ENCODE results near the gene GPR21. TPM values are rescaled to one million over a fixed set of nuclear protein-coding genes. Genes with fewer than 3 reads are reported as not detected.

Gene GPR21
- total and polyA plus RNA-seq, 8 donors: 7.0 TPM; not detected in 7

DNA sequence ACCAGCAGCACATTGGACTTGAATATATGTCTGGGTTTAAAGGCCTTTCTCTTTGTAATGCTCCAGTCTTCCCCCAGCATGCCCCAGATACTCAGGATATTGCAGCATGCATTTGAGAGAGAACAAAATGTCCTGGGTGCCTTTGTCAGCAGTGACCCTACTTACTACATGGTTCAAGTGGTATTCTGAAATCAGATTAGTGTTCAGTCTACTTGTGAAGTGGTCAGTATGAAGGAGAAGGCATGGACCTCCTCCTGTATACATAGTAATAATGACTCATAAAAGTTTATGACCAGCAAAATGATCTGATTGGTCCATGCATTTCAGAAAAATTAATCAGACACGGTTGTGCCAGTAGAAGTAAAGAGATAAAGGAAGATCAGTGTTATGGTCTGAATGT, 25.4 kb downstream of the GPR21 start:
- no peak for DNase-seq
- H3K4me3 ChIP-seq: no peak overlapping the region
- peaks cover 0 to 17% (median 8%) of the 10 kb centered on the region in 4 donors for H3K4me1 ChIP-seq
- TF ChIP-seq, protein P1, sequence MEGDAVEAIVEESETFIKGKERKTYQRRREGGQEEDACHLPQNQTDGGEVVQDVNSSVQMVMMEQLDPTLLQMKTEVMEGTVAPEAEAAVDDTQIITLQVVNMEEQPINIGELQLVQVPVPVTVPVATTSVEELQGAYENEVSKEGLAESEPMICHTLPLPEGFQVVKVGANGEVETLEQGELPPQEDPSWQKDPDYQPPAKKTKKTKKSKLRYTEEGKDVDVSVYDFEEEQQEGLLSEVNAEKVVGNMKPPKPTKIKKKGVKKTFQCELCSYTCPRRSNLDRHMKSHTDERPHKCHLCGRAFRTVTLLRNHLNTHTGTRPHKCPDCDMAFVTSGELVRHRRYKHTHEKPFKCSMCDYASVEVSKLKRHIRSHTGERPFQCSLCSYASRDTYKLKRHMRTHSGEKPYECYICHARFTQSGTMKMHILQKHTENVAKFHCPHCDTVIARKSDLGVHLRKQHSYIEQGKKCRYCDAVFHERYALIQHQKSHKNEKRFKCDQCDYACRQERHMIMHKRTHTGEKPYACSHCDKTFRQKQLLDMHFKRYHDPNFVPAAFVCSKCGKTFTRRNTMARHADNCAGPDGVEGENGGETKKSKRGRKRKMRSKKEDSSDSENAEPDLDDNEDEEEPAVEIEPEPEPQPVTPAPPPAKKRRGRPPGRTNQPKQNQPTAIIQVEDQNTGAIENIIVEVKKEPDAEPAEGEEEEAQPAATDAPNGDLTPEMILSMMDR (IDR thresholded peaks at IDR 0.05): no peak
- peak in 2 of 3 donors; percentile 23 to 56 for TF ChIP-seq POLR2AphosphoS5 (IDR thresholded peaks at IDR 0.05)
- TF ChIP-seq POLR2A (IDR thresholded peaks at IDR 0.05): no peak
- TF ChIP-seq EP300 (IDR thresholded peaks at IDR 0.05): peak; percentile 54
- no peaks in the 10 kb centered on the region for H3K9me3 ChIP-seq
- H3K27me3 ChIP-seq: no peaks in the 10 kb centered on the region
- H3K27ac ChIP-seq: peak overlapping the region in 1 of 5 donors; percentile 22
- intact Hi-C loops (cut with DNase I; ENCODE audit: low total_unique reads): no loop called here
- peaks cover 0 to 19% (median 13%) of the 10 kb centered on the region in 4 donors for H3K36me3 ChIP-seq
- WGBS, 5 donors: 74 to 84% (median 83%) methylated on average over 1 of the region's 1 CpG

DNA sequence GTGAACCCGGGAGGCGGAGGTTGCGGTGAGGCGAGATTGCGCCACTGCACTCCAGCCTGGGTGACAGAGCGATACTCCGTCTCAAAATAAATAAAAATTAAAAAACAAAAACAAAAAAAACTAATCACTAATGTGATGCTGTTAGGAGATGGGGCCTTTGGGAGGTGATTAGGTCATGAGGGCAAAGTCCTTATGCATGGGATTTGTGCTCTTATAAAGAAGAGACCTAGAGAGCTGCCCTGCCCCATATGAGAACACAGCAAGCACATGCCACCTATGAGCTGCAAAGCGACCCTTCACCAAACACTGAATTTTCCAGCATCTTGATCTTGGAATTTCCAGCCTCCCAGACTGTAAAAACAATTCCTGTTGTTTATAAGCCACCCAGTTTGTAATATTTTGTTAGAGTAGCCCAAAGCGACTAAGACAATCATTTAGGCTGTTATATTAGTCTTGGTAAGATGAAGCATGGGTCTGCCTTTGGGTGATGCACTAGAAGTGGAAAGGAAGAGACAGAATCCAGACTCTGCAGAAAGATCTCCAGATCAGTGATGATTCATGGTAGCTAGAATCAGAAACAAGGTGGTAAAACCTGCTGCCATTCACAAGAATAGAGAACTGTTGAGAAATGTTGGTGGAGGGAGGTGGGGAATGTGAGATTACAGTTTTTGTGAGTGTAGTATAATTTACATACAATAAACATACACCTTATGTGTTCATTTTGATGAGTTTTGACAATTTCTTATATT, 26.2 kb downstream of the GPR21 start:
- Histone ChIP-seq H3K4me1 (peaks cover 0 to 22% (median 8%) of the 10 kb centered on the region in 4 donors), H3K9me3 (no peaks in the 10 kb centered on the region), H3K4me3 (no peak overlapping the region), H3K27me3 (no peaks in the 10 kb centered on the region), H3K27ac (peak overlapping the region in 2 of 5 donors; percentile 14 to 22), H3K36me3 (peaks cover 0 to 18% (median 14%) of the 10 kb centered on the region in 4 donors)
- intact Hi-C loops (cut with DNase I; ENCODE audit: low total_unique reads): no loop called here
- DNase-seq: no peak
- WGBS, 5 donors: 93 to 98% (median 96%) methylated on average over 9 of the region's 9 CpGs
- TF ChIP-seq EP300 (IDR thresholded peaks at IDR 0.05) (no peak), POLR2AphosphoS5 (IDR thresholded peaks at IDR 0.05) (no peak)

- peaks cover 0 to 24% (median 8%) of the 10 kb centered on the region in 4 donors for H3K4me1 ChIP-seq
- intact Hi-C loops (cut with DNase I; ENCODE audit: low total_unique reads): no loop called here
- WGBS, 5 donors: 89 to 95% (median 92%) methylated on average over 7 of the region's 7 CpGs
- H3K27me3 ChIP-seq: no peaks in the 10 kb centered on the region
- peak overlapping the region in 1 of 5 donors; percentile 16 for H3K27ac ChIP-seq
- peaks cover 9 to 28% (median 21%) of the 10 kb centered on the region in 4 donors for H3K36me3 ChIP-seq
- no peak for TF ChIP-seq POLR2AphosphoS5 (IDR thresholded peaks at IDR 0.05)
- no peak for TF ChIP-seq EP300 (IDR thresholded peaks at IDR 0.05)
- TF ChIP-seq, protein P1 (IDR thresholded peaks at IDR 0.05): no peak
- TF ChIP-seq POLR2A (IDR thresholded peaks at IDR 0.05): no peak
- DNase-seq: no peak
- H3K4me3 ChIP-seq: no peak overlapping the region
- no peaks in the 10 kb centered on the region for H3K9me3 ChIP-seq
These were observed 27.7 kb downstream of the GPR21 start for GRCh38 chr9:123061216-123061615.

DNA sequence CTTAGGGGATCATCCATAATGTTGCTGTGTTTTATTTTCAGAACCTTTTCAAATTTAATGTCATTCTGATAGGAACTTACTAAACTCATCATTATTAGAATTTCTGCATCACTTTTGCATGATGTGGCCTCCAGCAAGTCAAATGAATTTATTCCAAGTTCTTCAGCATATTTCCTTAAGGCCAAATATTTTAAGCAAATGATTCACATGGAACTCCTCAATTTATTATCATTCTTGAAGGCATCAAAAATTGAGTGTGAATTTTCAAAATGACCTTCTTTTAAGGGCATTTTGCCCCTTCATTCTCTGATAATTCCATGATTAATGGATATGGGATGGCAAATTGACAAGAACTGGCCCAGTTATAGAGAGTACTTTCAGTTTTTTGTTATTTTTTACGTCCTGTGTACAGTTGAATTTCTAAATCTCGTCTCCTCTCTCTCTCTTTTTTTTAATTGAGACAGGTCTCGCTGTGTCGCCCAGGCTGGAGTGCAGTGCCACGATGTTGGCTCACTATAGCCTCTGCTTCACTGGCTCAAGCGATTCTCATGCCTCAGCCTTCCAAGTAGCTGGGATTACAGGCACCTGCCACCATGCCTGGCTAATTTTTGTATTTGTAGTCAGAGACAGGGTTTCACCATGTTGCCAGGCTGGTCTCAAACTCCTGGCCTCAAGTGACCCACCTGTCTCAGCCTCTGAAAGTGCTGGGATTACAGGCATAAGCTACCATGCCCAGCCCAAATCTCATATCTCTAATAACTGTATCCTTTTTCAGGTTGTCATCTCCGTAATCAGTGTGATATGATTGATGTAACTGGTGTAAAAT, 29.1 kb downstream of the GPR21 start:
- 79 to 89% (median 87%) methylated on average over 7 of the region's 7 CpGs for WGBS, 5 donors
- DNase-seq: no peak
- H3K36me3 ChIP-seq: peaks cover 12 to 41% (median 34%) of the 10 kb centered on the region in 4 donors
- no peaks in the 10 kb centered on the region for H3K9me3 ChIP-seq
- no peaks in the 10 kb centered on the region for H3K27me3 ChIP-seq
- H3K4me1 ChIP-seq: peaks cover 0 to 31% (median 8%) of the 10 kb centered on the region in 4 donors
- TF ChIP-seq POLR2A (IDR thresholded peaks at IDR 0.05): no peak
- TF ChIP-seq, protein P1 (IDR thresholded peaks at IDR 0.05): no peak
- TF ChIP-seq EP300 (IDR thresholded peaks at IDR 0.05): no peak
- TF ChIP-seq POLR2AphosphoS5 (IDR thresholded peaks at IDR 0.05): no peak
- no peak overlapping the region for H3K4me3 ChIP-seq
- H3K27ac ChIP-seq: peak overlapping the region in 2 of 5 donors; percentile 15 to 36
- intact Hi-C loops (cut with DNase I; ENCODE audit: low total_unique reads): no loop called here

All from stomach (tissue), 9 donors.